ENCODE measurements around the gene ABI1.

ABI1 gene

GRCh38 chr10:26696786-26697162, 164.0 kb downstream of the ABI1 start:
- Histone ChIP-seq H3K27ac (ENCODE audit: extremely low read depth, low read depth, low read length) (peak overlapping the region; percentile 75; the same call in 1 of the 2 replicates), H3K9me3 (ENCODE audit: control insufficient read depth, insufficient read depth, low read depth, low read length) (no peaks in the 10 kb centered on the region), H3K4me1 (ENCODE audit: control insufficient read depth, insufficient read depth, low read length) (no peaks in the 10 kb centered on the region), H3K4me3 (ENCODE audit: low read depth, low read length) (peak overlapping the region; percentile 94), H3K36me3 (ENCODE audit: control insufficient read depth in 2 of 2, insufficient read depth in 1 of 2, low read length in 2 of 2) (peaks cover 0 to 15% of the 10 kb centered on the region in 2 experiments; a peak in 2 of 3 replicates)
- TF ChIP-seq ZNF112 (tag by site-specific recombination; IDR thresholded peaks at IDR 0.05), result no peak
- TF ChIP-seq, protein P1, sequence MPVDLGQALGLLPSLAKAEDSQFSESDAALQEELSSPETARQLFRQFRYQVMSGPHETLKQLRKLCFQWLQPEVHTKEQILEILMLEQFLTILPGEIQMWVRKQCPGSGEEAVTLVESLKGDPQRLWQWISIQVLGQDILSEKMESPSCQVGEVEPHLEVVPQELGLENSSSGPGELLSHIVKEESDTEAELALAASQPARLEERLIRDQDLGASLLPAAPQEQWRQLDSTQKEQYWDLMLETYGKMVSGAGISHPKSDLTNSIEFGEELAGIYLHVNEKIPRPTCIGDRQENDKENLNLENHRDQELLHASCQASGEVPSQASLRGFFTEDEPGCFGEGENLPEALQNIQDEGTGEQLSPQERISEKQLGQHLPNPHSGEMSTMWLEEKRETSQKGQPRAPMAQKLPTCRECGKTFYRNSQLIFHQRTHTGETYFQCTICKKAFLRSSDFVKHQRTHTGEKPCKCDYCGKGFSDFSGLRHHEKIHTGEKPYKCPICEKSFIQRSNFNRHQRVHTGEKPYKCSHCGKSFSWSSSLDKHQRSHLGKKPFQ (tag by site-specific recombination; IDR thresholded peaks at IDR 0.05), result peak; percentile 98
- no peak for TF ChIP-seq KLF17 (tag by site-specific recombination; IDR thresholded peaks at IDR 0.05)
- POLR2A ChIA-PET, result interaction anchor here (0.8 to 1.3 kb wide), 4 partner anchors 11 to 807 kb away, joined by 3 read pairs; partner anchors contain the start of gene RAB18
- CTCF ChIA-PET, result interaction anchor here (1.5 kb wide), 1 partner anchor 12 kb away, joined by 4 read pairs; no protein-coding TSS in a partner anchor

All from HEK293 (cell line).